Left ventricle myocardium inferior (tissue), 1 donor: Measurements from ENCODE around the gene RTN4R. TPM values are rescaled to one million over a fixed set of nuclear protein-coding genes. Genes with fewer than 3 reads are reported as not detected.

Experiments
- DNase-seq: peaks from one replicate; pipeline ENCODE4 v3.0.0-alpha.2; 2020
- H3K27ac ChIP-seq: fragments of 200-600 bp; replicated peaks from 2 replicates; pipeline ENCODE4 v1.8.0; 2021
- H3K27me3 ChIP-seq: fragments of 200-600 bp; 2 replicates; pipeline ENCODE4 v1.8.0; 2021; ENCODE audit warnings: low read depth
- H3K36me3 ChIP-seq: fragments of 200-600 bp; 2 replicates; pipeline ENCODE4 v1.8.0; 2021
- H3K4me1 ChIP-seq: fragments of 200-600 bp; 2 replicates; pipeline ENCODE4 v1.8.0; 2021
- H3K4me3 ChIP-seq: fragments of 200-600 bp; 2 replicates; pipeline ENCODE4 v1.8.0; 2021; ENCODE audit warnings: mild to moderate bottlenecking, moderate library complexity
- H3K9me3 ChIP-seq: fragments of 200-600 bp; replicated peaks from 2 replicates; pipeline ENCODE4 v1.8.0; 2021
- intact Hi-C: fragments of 100-400 bp; cut with micrococcal nuclease; formaldehyde crosslinking; loops from one replicate; pipeline ENCODE4 v1.11.0; 2022
- total RNA-seq: library from RNA; stranded (reverse); fragmentation: NEBNext Ultra II Directional; extraction: Animal tissue kit (Norgen Biotek cat#: 25700); gene quantifications from one replicate; pipeline ENCODE4 v1.2.1, GENCODE V29; 2021
- TF ChIP-seq, protein P1 (sequence below): fragments of 200-600 bp; IDR thresholded peaks from 2 replicates; pipeline ENCODE4 v1.8.0; 2021; ENCODE audit warnings: antibody characterized with exemption, mild to moderate bottlenecking, borderline replicate concordance
- donor health status: DM: no; HTN: yes; CAD: no; lungs with severe emphysema.

RTN4R gene
- total RNA-seq, 1 donor from 2014 or later: 0.96 TPM

GRCh38 chr22:20211409-20211996 lies 56.6 kb downstream of the RTN4R start:
- Histone ChIP-seq H3K27me3 (no peaks in the 10 kb centered on the region), H3K4me3 (peak overlapping the region; percentile 41), H3K4me1 (peaks cover 36% of the 10 kb centered on the region), H3K9me3 (no peaks in the 10 kb centered on the region), H3K36me3 (no peaks in the 10 kb centered on the region), H3K27ac (no peak overlapping the region)
- no peak for DNase-seq
- intact Hi-C loops: no loop called here
- TF ChIP-seq, protein P1, sequence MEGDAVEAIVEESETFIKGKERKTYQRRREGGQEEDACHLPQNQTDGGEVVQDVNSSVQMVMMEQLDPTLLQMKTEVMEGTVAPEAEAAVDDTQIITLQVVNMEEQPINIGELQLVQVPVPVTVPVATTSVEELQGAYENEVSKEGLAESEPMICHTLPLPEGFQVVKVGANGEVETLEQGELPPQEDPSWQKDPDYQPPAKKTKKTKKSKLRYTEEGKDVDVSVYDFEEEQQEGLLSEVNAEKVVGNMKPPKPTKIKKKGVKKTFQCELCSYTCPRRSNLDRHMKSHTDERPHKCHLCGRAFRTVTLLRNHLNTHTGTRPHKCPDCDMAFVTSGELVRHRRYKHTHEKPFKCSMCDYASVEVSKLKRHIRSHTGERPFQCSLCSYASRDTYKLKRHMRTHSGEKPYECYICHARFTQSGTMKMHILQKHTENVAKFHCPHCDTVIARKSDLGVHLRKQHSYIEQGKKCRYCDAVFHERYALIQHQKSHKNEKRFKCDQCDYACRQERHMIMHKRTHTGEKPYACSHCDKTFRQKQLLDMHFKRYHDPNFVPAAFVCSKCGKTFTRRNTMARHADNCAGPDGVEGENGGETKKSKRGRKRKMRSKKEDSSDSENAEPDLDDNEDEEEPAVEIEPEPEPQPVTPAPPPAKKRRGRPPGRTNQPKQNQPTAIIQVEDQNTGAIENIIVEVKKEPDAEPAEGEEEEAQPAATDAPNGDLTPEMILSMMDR: no peak

GRCh38 chr22:20210473-20211059 lies 57.6 kb downstream of the RTN4R start:
- Histone ChIP-seq H3K36me3 (no peaks in the 10 kb centered on the region), H3K27ac (no peak overlapping the region), H3K4me1 (peaks cover 41% of the 10 kb centered on the region), H3K9me3 (no peaks in the 10 kb centered on the region), H3K27me3 (no peaks in the 10 kb centered on the region), H3K4me3 (no peak overlapping the region)
- no peak for DNase-seq
- TF ChIP-seq, protein P1: no peak
- intact Hi-C loops: no loop called here

DNA sequence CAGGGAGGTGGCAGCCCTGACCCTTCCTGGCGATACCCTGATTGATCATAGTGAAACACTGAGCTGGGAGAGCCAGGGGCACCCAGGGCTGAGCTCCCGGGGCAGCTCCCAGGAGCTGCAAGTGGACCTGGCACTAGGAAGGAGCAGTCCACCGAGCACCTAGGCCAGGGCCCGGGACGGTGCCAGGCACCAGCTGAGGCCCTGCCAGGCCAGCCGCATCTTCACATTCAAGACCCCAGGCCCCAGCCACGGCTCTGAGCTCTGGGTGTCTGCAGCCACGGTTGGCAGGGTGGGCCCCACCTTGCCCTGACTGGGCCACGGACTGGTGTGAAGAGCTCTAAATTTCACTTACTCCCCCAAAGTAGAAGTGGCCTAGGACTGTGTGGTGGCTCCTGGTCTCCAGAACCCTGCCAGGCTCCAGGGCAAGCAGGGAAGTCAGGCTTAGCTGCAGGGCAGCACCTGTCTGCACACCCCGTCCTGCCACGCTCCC lies 58.3 kb downstream of the RTN4R start:
- Histone ChIP-seq H3K27ac (no peak overlapping the region), H3K36me3 (no peaks in the 10 kb centered on the region), H3K27me3 (no peaks in the 10 kb centered on the region), H3K4me1 (peaks cover 49% of the 10 kb centered on the region), H3K4me3 (no peak overlapping the region), H3K9me3 (no peaks in the 10 kb centered on the region)
- no peak for DNase-seq
- TF ChIP-seq, protein P1: no peak
- intact Hi-C loops: loop anchor here (10.0 kb wide), 1 partner anchor 45 kb away; no protein-coding TSS in a partner anchor

GRCh38 chr22:20208713-20209310 lies 59.3 kb downstream of the RTN4R start:
- Histone ChIP-seq H3K4me1 (peaks cover 59% of the 10 kb centered on the region), H3K27ac (no peak overlapping the region), H3K9me3 (no peaks in the 10 kb centered on the region), H3K36me3 (no peaks in the 10 kb centered on the region), H3K4me3 (no peak overlapping the region), H3K27me3 (no peaks in the 10 kb centered on the region)
- TF ChIP-seq, protein P1: no peak
- DNase-seq: no peak
- intact Hi-C loops: loop anchor here (10.0 kb wide), 1 partner anchor 46 kb away; no protein-coding TSS in a partner anchor

DNA sequence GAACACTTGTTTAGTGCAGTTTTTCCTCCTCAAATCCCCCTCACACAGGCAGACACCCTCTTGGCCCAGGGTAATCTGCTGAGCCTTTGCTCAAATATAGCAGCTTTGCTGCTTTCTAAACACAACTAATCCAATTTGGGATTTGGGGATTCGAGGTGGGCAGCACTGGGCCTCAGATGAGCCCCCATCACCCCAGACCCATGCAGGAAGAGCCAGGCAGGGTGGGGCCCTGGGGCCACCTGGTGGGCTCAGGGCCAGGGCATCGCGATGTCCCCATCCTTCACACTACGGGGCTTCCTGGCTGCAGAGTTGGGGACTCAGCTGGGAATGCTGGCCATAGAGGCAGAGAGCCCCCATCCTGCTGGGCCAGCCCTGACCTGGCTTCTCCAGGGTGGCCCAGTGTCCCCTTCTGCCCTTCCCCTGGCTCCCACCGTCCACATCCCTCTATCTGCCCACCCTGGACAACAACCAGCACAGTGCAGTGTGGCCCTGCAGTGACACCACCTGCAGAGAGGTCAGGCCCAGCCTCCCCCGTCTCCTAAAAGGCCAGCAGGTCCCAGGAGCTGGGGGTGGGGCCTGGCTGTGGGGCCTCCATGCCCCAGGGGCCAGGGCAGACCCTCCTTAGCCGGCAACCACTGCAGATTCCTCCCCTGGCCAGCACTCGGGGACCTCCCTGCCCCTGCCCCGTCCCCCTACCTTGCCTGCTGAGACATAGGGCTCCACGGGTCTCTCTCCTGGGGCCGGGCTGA lies 60.7 kb downstream of the RTN4R start:
- peaks cover 72% of the 10 kb centered on the region for H3K4me1 ChIP-seq
- no peak for DNase-seq
- H3K4me3 ChIP-seq: peak overlapping the region; percentile 73
- no peaks in the 10 kb centered on the region for H3K36me3 ChIP-seq
- H3K9me3 ChIP-seq: no peaks in the 10 kb centered on the region
- H3K27me3 ChIP-seq: no peaks in the 10 kb centered on the region
- peak overlapping the region; percentile 89 for H3K27ac ChIP-seq
- intact Hi-C loops: loop anchor here (10.0 kb wide), 1 partner anchor 47 kb away; no protein-coding TSS in a partner anchor
- TF ChIP-seq, protein P1: no peak
